ENCODE results near the gene SYNJ2. TPM values are rescaled to one million over a fixed set of nuclear protein-coding genes. Genes with fewer than 3 reads are reported as not detected.

Gene SYNJ2
- total RNA-seq, 1 donor from 2014 or later, result 42.7 TPM

GRCh38 chr6:158044525-158044888, 62.8 kb downstream of the SYNJ2 start:
- Mint-ChIP-seq H3K27me3 (ENCODE audit: low read depth) (no peaks in the 10 kb centered on the region), H3K27ac (no peak overlapping the region), H3K4me3 (no peak overlapping the region), H3K9me3 (no peaks in the 10 kb centered on the region), H3K36me3 (peaks cover 22% of the 10 kb centered on the region), H3K4me1 (peaks cover 63% of the 10 kb centered on the region)
- no peak for DNase-seq (ENCODE audit: low spot score in 2 of 2, unreplicated experiment in 2 of 2)
- TF ChIP-seq, protein P1, sequence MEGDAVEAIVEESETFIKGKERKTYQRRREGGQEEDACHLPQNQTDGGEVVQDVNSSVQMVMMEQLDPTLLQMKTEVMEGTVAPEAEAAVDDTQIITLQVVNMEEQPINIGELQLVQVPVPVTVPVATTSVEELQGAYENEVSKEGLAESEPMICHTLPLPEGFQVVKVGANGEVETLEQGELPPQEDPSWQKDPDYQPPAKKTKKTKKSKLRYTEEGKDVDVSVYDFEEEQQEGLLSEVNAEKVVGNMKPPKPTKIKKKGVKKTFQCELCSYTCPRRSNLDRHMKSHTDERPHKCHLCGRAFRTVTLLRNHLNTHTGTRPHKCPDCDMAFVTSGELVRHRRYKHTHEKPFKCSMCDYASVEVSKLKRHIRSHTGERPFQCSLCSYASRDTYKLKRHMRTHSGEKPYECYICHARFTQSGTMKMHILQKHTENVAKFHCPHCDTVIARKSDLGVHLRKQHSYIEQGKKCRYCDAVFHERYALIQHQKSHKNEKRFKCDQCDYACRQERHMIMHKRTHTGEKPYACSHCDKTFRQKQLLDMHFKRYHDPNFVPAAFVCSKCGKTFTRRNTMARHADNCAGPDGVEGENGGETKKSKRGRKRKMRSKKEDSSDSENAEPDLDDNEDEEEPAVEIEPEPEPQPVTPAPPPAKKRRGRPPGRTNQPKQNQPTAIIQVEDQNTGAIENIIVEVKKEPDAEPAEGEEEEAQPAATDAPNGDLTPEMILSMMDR (IDR thresholded peaks at IDR 0.05; ENCODE audit: unreplicated experiment), result no peak

- no peaks in the 10 kb centered on the region for H3K27me3 Mint-ChIP-seq (ENCODE audit: low read depth)
- H3K27ac Mint-ChIP-seq, result no peak overlapping the region
- peaks cover 27% of the 10 kb centered on the region for H3K36me3 Mint-ChIP-seq
- H3K4me1 Mint-ChIP-seq, result peaks cover 44% of the 10 kb centered on the region
- no peaks in the 10 kb centered on the region for H3K9me3 Mint-ChIP-seq
- no peak overlapping the region for H3K4me3 Mint-ChIP-seq
- TF ChIP-seq, protein P1 (IDR thresholded peaks at IDR 0.05; ENCODE audit: unreplicated experiment), result no peak
- no peak for DNase-seq (ENCODE audit: low spot score in 2 of 2, unreplicated experiment in 2 of 2)
These were observed 64.8 kb downstream of the SYNJ2 start for GRCh38 chr6:158046201-158047126.

GRCh38 chr6:158047127-158047518, 65.5 kb downstream of the SYNJ2 start:
- Mint-ChIP-seq H3K27ac (no peak overlapping the region), H3K36me3 (peaks cover 27% of the 10 kb centered on the region), H3K4me3 (no peak overlapping the region), H3K27me3 (ENCODE audit: low read depth) (no peaks in the 10 kb centered on the region), H3K4me1 (peaks cover 38% of the 10 kb centered on the region), H3K9me3 (no peaks in the 10 kb centered on the region)
- TF ChIP-seq, protein P1 (IDR thresholded peaks at IDR 0.05; ENCODE audit: unreplicated experiment), result no peak
- no peak for DNase-seq (ENCODE audit: low spot score in 2 of 2, unreplicated experiment in 2 of 2)

- no peak for DNase-seq (ENCODE audit: low spot score in 2 of 2, unreplicated experiment in 2 of 2)
- no peaks in the 10 kb centered on the region for H3K9me3 Mint-ChIP-seq
- peaks cover 29% of the 10 kb centered on the region for H3K36me3 Mint-ChIP-seq
- no peak overlapping the region for H3K4me3 Mint-ChIP-seq
- no peak overlapping the region for H3K27ac Mint-ChIP-seq
- TF ChIP-seq, protein P1 (IDR thresholded peaks at IDR 0.05; ENCODE audit: unreplicated experiment), result no peak
- no peaks in the 10 kb centered on the region for H3K27me3 Mint-ChIP-seq (ENCODE audit: low read depth)
- peaks cover 31% of the 10 kb centered on the region for H3K4me1 Mint-ChIP-seq
These were observed 66.1 kb downstream of the SYNJ2 start for GRCh38 chr6:158047563-158048323.

- DNase-seq (ENCODE audit: low spot score in 2 of 2, unreplicated experiment in 2 of 2), result no peak
- no peak overlapping the region for H3K4me3 Mint-ChIP-seq
These were observed 66.9 kb downstream of the SYNJ2 start for GRCh38 chr6:158048589-158048988.

More at GRCh38 chr6:158048589-158048988, 66.9 kb downstream of the SYNJ2 start:
- H3K27me3 Mint-ChIP-seq (ENCODE audit: low read depth), result no peaks in the 10 kb centered on the region
- H3K36me3 Mint-ChIP-seq, result peaks cover 29% of the 10 kb centered on the region
- H3K4me1 Mint-ChIP-seq, result peaks cover 23% of the 10 kb centered on the region
- H3K27ac Mint-ChIP-seq, result no peak overlapping the region
- no peaks in the 10 kb centered on the region for H3K9me3 Mint-ChIP-seq
- TF ChIP-seq, protein P1 (IDR thresholded peaks at IDR 0.05; ENCODE audit: unreplicated experiment), result no peak

Measured in mesothelial cell of epicardium (in vitro differentiated cells).